NCI-H1092 treated with DMSO at 0.1 percent for 48 hours (cell line): ENCODE data around the gene INSL3.

ENCODE experiments used
- DNase-seq: peaks from one replicate; lab custom pipeline; 2025; lab: John Stamatoyannopoulos, UW

The INSL3 gene

DNA sequence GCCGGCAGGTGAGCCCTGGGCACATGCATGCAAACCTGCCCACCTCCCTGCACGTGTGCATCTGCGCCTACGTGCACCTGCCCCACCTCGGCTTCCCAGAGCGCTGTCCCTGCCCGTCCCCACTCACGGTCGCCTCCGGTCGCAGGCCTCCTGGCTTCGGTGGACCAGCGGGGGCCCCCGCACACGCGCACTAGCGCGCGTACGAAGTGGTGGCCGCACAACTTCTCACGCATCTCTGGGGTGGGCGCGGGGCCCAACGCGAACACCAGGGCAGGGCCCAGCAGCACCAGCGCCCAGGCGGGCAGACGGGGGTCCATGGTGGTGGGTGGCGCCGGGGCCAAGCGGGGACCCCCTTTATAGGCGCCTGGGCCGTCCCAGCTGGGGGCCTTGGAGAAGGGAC is at the start of gene INSL3:
TSS of gene INSL3 (minus strand) at position 330 of the 400 bp plus-strand sequence. CDS start at position 317, 13 bp downstream.
- DNase-seq, result no peak

DNA sequence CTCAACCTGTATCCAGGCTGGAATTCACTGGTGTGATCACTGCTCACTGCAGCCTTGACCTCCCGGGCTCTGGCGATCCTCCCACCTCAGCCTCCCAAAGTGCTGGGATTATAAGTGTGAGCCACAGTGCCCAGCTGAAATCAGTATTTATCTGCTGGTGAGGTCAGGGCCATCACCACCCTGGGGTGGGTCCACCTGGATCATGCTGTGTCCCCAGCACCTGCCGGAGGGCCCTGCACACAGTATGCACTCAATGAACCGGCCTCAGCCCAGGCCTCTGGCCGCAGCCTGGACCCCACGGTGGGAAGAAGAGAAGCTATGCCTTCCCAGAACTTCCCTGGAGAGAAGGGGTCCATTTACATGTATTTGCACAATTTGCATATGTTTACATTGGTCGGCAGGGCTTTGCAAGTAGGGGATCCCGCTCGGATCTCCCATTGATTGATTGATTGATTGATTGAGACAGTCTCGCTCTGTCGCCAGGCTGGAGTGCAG is 47.8 kb upstream of the INSL3 start:
- no peak for DNase-seq

GRCh38 chr19:17868669-17869068 is 47.4 kb upstream of the INSL3 start:
- DNase-seq, result no peak

- no peak for DNase-seq
These were observed 45.7 kb upstream of the INSL3 start for GRCh38 chr19:17866964-17867486.

- no peak for DNase-seq
These were observed 45.1 kb upstream of the INSL3 start for GRCh38 chr19:17866312-17866963.

- no peak for DNase-seq
These were observed 44.3 kb upstream of the INSL3 start for GRCh38 chr19:17865364-17866311.

DNA sequence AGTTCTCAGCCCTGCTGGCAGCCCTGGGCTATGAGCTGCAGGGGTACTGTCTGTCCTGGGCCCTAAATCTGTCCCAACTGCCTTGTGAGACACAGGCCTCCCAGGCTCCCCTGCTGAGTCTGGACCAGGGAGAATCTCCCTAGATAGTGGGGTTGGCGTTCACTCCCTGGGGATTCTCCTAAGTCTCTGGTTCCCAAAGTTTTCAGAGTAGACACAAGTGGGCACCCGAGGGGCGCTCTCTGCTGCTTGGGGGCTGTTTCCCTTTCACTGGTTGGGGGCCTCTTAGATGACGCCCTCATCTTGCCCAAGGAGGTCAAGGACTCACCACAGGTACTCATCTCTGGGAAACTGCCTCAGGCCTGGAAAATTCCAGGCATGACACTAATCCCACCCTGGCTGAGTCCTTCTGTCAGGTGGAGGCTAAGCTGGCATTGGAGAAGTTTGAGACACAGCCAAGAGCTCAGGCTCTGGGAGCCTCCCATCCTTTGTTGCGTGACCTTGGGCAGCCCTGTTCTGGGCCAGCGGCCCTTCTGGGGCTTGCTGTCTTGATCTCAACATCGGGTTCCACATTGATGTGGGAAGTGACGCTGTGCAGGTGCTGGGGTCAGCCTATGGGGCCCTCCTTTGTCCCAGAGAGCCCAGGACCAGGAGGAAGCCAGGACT is 42.3 kb upstream of the INSL3 start:
- DNase-seq, result no peak

DNA sequence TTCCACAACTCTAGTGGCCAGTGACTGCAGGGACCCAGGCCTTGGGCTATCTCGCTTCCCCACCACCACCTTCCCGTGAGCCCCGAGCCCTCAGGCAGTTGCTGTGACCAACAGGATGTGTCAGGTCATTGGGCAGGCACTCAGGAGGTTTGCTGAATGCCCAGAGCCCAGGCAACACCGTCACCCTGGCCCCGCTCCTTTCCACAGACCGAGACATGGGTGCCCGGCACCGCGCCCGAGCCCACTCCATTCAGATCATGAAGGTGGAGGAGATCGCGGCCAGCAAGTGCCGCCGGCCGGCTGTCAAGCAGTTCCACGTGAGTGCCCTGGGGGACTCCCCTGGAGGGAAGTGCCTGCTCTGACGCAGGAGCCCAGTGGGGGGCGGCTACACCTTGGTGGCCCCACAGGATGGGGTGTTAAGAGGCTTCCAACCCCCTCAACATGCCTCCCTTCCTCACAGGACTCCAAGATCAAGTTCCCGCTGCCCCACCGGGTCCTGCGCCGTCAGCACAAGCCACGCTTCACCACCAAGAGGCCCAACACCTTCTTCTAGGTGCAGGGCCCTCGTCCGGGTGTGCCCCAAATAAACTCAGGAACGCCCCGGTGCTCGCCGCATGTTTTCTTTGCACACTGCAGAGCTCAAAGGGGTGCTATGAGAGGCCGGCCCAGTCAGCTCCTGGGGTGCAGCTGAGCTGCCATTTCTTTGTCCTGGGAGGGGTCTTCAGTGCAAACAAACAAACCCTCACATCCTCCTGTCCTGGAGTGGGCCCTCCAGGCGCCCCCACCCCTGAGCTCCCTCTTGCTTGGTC is 41.6 kb upstream of the INSL3 start:
- no peak for DNase-seq

- no peak for DNase-seq
These were observed 40.5 kb upstream of the INSL3 start for GRCh38 chr19:17861542-17862402.

- DNase-seq, result no peak
These were observed 39.7 kb upstream of the INSL3 start for GRCh38 chr19:17860993-17861360.

DNA sequence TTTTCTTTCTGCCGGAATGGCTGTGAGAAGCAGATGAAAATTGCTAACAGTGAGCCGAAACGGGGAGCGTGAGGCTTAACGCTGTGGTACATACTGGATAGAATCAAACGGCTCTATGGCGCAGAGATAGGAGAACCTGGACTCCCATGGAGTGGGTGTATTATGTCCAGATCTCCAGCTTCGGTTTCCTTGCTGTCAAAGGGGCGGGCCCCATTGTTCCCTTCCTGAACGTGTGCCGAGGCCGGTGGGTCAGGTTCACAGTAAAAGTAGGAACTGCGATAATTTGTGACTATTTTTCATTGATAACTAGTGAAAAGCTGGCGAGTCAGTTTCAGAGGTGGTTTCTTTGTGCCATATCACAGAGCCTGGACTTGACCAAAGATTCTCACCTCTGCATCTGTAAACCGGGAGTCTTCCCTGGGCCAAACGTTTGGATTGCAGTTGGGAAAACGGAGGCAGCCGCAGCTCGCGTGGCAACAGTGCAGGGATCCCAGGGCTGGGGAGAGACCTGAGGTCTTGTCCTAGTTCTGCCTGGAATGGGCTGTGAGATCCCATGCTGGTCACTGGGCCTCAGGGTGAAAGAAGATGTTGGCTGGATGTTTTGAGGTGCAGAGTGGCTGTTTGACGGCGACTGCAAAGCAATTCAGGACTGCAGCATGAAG is 39.1 kb upstream of the INSL3 start:
- DNase-seq, result no peak

DNA sequence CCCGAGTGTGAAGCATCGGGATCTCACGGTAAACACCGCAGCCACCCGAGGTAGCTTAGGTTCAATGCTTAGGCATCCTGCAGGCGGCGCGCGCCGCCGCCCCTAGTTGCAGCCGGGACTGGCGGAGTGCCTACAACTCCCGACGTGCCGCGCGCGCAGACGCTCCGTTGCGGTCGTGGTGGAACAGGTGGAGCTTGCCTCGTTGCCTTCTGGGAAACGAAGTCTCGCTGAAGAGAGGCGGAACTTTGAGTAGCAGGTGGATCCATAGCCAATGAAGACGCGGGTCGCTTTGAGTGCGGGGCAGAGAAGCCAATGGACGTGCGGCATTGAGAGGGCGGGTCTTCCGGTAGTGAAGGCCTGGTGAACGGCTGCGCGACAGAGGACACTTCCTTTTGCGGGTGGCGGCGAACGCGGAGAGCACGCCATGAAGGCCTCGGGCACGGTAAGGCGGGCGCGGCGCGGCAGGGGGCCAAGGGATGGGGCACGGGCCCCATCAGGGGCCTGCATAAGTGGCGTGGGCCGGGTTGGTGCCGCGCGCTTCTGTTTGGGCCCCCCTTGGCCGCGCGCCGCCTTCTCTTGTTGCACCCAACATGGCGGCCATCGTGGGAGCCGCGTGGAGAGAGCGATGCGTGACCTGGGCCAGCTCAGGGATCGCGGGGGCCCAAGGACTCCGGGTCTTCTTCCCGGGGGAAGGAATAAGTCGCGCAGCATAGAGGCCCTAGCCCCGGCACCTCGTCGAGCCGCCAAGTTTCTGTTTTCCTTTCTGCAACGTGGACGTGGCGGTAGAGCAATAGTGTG is 38.4 kb upstream of the INSL3 start, which contains the start of gene RPL18A:
TSS of gene RPL18A (plus strand) at position 378 of the 798 bp plus-strand sequence. CDS start at position 425, 47 bp downstream.
- peak; percentile 99 for DNase-seq

DNA sequence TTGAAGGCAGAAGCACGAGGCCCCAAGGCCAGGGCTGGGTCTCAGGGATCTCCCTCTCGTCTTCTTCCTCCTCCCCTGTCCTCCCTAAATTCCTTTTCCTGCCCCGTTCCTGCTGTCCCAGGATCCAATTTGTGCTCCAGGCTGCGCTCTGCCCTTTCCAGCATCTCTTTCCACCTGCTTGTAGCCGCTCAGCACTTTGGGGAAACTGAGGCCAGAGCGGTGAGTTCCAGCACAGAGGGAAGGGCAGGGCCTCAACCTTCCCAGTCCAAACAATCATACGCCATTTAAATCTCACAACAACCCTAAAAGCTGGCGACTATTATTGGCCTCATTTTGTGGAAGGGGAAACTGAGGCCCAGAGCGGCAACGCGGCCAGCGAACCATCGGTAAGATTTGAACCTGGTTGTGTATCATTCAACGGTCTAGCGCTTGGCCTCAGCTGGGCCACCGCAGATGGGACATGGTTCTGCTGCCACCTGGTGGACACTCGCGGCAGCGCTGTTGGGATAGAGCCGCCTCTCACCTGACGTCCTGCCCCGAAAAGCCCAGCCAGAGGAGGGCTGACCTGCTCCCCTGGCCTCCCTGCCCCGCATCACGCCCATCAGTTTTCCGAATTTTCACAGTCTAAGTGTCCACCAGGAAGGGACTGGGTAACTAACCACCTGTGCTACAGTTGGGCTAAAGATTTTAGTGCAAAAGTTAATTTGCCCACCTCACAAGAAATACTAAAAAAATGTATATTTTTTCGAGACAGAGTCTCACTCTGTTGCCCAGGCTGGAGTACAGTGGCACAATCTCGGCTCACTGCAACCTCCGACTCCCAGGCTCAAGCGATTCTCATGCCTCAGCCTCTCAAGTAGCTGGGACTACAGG is 34.2 kb upstream of the INSL3 start:
- peak; percentile 54 for DNase-seq

GRCh38 chr19:17854061-17854460 is 32.7 kb upstream of the INSL3 start:
- no peak for DNase-seq

GRCh38 chr19:17848595-17849292 is 27.4 kb upstream of the INSL3 start:
- no peak for DNase-seq

DNA sequence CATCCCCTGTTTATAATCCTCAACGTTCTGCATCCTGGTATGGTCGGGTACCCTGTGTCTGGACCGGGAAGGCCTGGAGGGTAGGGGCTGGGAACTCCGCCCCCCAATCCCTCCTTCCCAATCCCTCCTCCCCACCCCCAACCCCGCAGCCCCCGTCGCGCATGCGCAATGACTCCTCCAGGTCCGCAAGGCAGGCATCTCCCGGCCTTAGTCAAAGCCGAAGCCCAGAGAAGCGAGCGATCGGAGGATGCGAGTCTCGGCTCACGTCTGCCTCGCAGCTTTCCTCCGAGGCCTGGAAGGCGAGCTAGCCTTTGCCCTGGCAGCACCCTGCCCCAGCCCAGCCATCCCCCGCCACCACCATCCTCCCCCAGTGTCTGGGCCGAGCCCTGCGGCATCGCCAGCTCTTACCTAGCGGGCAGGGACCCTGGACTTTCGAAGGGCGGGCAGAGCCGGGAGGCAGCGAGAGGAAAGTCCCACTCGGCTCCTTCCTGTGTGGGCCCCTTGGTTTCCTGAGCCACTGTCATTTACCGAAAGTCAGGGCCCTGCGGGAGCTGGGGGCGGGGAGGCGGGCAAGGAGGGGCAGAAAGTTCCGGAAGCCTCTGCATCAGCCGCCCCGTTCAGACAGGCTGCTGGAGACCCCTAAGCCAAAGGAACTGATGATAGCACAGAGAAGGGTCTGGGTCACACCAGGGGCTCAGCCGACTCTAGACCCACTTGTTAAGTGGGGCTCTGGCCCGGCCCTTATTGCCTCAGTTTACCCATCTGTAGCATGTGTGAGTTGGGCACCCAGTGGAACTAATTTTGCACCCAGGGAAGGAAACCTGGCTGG is 26.4 kb upstream of the INSL3 start, which contains the start of gene JAK3:
TSS of gene JAK3 (minus strand) at position 445 of the 829 bp plus-strand sequence. CDS start 3,565 bp downstream, outside the sequence.
- DNase-seq, result peak; percentile 12
